K562 (cell line): ENCODE data around the gene DCXR. TPM values are rescaled to one million over a fixed set of nuclear protein-coding genes. Genes with fewer than 3 reads are reported as not detected.

Source experiments
- ATAC-seq: fragments of 200-7000 bp; cut with Tn5 transposase; 3 replicates; pipeline ENCODE4 v1.9.1; 2020; ENCODE audit warnings: moderate library complexity
- BruUV-seq: library from RNA; stranded (reverse); fragments of 400-500 nt; replicated peaks from 2 replicates; lab custom pipeline; 2021; lab: Mats Ljungman, UMichigan
- CTCF ChIA-PET: fragments of 300-600 bp; formaldehyde crosslinking; extraction: SDS; loops from one replicate; lab custom pipeline; 2021; ENCODE audit warnings: low intra/inter-chr PET ratio; lab: Yijun Ruan, JAX
- POLR2A ChIA-PET: fragments of 300-600, 350-650 bp; sonication (Branson Sonifier 250); formaldehyde crosslinking; extraction: SDS; loops from one replicate; lab custom pipeline; 2021; ENCODE audit warnings: antibody characterized with exemption, inconsistent platforms; lab: Yijun Ruan, JAX
- DNase-seq, 4 experiments: peaks; one replicate each; pipeline versions ENCODE4 v3.0.0 to v3.0.0-alpha.2; 2011 to 2018; ENCODE audit warnings: low spot score in 3 of 4, mixed read lengths in 3 of 4; ENCODE audit errors: extremely low read depth in 1 of 4
- FAIRE-seq: peaks from 2 replicates; lab custom pipeline; 2011; peaks lifted over from hg19 to GRCh38; lab: Jason Lieb, UNC
- H2AFZ ChIP-seq: 2 replicates; pipeline ENCODE4 v1.6.0; 2011; ENCODE audit warnings: low read depth, low read length, control low read depth, inconsistent platforms
- H3K27ac ChIP-seq: fragments of 200-600 bp; 3 replicates; pipeline ENCODE4 v1.8.0; 2011; ENCODE audit warnings: low read depth, mild to moderate bottlenecking, control low read depth, inconsistent platforms, low read length, moderate library complexity, mixed read lengths; ENCODE audit errors: extremely low read depth
- H3K27me3 ChIP-seq, 2 experiments: fragments of 300-600 bp in 1 of 2; 2 replicates in 1 of 2; 3 replicates in 1 of 2; pipeline versions ENCODE4 v1.6.0 to v1.8.0; 2011; ENCODE audit warnings: inconsistent platforms in 2 of 2, low read length in 2 of 2, mild to moderate bottlenecking in 1 of 2, mixed read lengths in 1 of 2, moderate library complexity in 1 of 2; ENCODE audit not compliant: control insufficient read depth in 2 of 2, insufficient read depth in 2 of 2
- H3K36me3 ChIP-seq: fragments of 300-600 bp; 3 replicates; pipeline ENCODE4 v1.8.0; 2011; ENCODE audit warnings: mild to moderate bottlenecking, low read length, inconsistent platforms; ENCODE audit not compliant: control insufficient read depth, insufficient read depth
- H3K4me1 ChIP-seq, 2 experiments: fragments of 200-600 bp in 1 of 2; replicated peaks in 1 of 2; 2 replicates in 1 of 2; 3 replicates in 1 of 2; pipeline versions ENCODE4 v1.5.1 to v1.8.0; 2011; ENCODE audit warnings: inconsistent platforms in 2 of 2, low read length in 2 of 2, mild to moderate bottlenecking in 1 of 2, mixed read lengths in 1 of 2, moderate library complexity in 1 of 2; ENCODE audit not compliant: control insufficient read depth in 2 of 2, insufficient read depth in 2 of 2
- H3K4me2 ChIP-seq: 2 replicates; pipeline ENCODE4 v1.6.1; 2011; ENCODE audit warnings: low read length, control low read depth, inconsistent platforms, mixed read lengths; ENCODE audit not compliant: insufficient read depth
- H3K4me3 ChIP-seq: fragments of 200-600 bp; sonication (generic), shearing (Covaris generic); 2 replicates; pipeline ENCODE4 v1.5.1; 2016; ENCODE audit warnings: control low read depth, inconsistent platforms
- H3K79me2 ChIP-seq: fragments of 200-600 bp; 3 replicates; pipeline ENCODE4 v1.8.0; 2011; ENCODE audit warnings: low read length, inconsistent platforms; ENCODE audit not compliant: control insufficient read depth, insufficient read depth
- H3K9ac ChIP-seq, 2 experiments: 2 replicates each; pipeline versions ENCODE4 v1.6.0 to v1.6.1; 2011; ENCODE audit warnings: low read depth in 2 of 2, low read length in 2 of 2, control low read depth in 1 of 2, inconsistent platforms in 1 of 2, mild to moderate bottlenecking in 1 of 2, mixed read lengths in 1 of 2; ENCODE audit not compliant: insufficient read depth in 1 of 2
- H3K9me1 ChIP-seq: one replicate; pipeline ENCODE4 v1.6.0; 2011; ENCODE audit warnings: inconsistent platforms, mild to moderate bottlenecking, low read length, moderate library complexity; ENCODE audit not compliant: control insufficient read depth, insufficient read depth
- H3K9me3 ChIP-seq: replicated peaks from 2 replicates; pipeline ENCODE4 v1.5.1; 2011; ENCODE audit warnings: low read depth, low read length, inconsistent platforms; ENCODE audit not compliant: control insufficient read depth, insufficient read depth
- H4K20me1 ChIP-seq: replicated peaks from 2 replicates; pipeline ENCODE4 v1.6.1; 2011; ENCODE audit warnings: low read length, inconsistent platforms, mixed read lengths; ENCODE audit not compliant: control insufficient read depth, insufficient read depth
- C11orf30 ChIP-seq: fragments of 450-650 bp; IDR thresholded peaks from 2 replicates; pipeline ENCODE4 v1.6.1; 2016; ENCODE audit warnings: low read depth, mild to moderate bottlenecking
- CBX5 ChIP-seq: IDR thresholded peaks from 2 replicates; pipeline ENCODE4 v1.6.1; 2014; ENCODE audit warnings: low read depth, borderline replicate concordance
- HLTF ChIP-seq: fragments of 450-650 bp; IDR thresholded peaks from 2 replicates; pipeline ENCODE4 v1.6.1; 2016
- HMG20A ChIP-seq: fragments of 450-650 bp; formaldehyde crosslinking; conservative IDR thresholded peaks from 2 replicates; pipeline ENCODE4 v1.4.0; 2020; ENCODE audit warnings: mild to moderate bottlenecking, mixed read lengths
- RAD21 ChIP-seq, 2 experiments: fragments of 250-450 bp in 1 of 2; fragments of 450-650 bp in 1 of 2; sonication (Bioruptor Pico) in 1 of 2; formaldehyde crosslinking in 1 of 2; IDR thresholded peaks in 1 of 2; conservative IDR thresholded peaks in 1 of 2; 2 replicates each; pipeline versions ENCODE4 v1.4.0 to v1.8.0; 2020 to 2022; ENCODE audit warnings: mild to moderate bottlenecking in 2 of 2, moderate library complexity in 1 of 2
- ZFX ChIP-seq: sonication (generic); formaldehyde crosslinking; IDR thresholded peaks from 2 replicates; pipeline ENCODE4 v1.8.0; 2022; ENCODE audit warnings: mild to moderate bottlenecking, missing genetic modification reagents, moderate library complexity
- ZNF785 ChIP-seq: fragments of 250-450 bp; sonication (Bioruptor Pico); IDR thresholded peaks from 2 replicates; pipeline ENCODE4 v1.4.0; 2020; ENCODE audit warnings: mild to moderate bottlenecking
- WGBS: fragments of 100-300 bp; shearing (Covaris generic); methylation state at CpG from one replicate; pipeline ENCODE4 v1.1.6; 2016; ENCODE audit warnings: low coverage, mixed read lengths; ENCODE audit not compliant: insufficient coverage; ENCODE audit errors: missing lambda C conversion rate; 5-methylcytosine and 5-hydroxymethylcytosine counted together
- in situ Hi-C: fragments of 300-500 bp; cut with MboI; formaldehyde crosslinking; loops from 4 replicates; pipeline ENCODE4 v1.15.0; 2018; ENCODE audit warnings: inconsistent platforms, mixed read lengths
- intact Hi-C: fragments of 100-400 bp; cut with micrococcal nuclease; formaldehyde crosslinking; loops from 2 replicates; pipeline ENCODE4 v1.14.2; 2022
- polyA plus RNA-seq, 8 experiments: library from polyadenylated mRNA; depleted of rRNA in 4 of 8; stranded (reverse) in 5 of 8; unstranded in 3 of 8; fragments of >200 nt; fragmentation: Nextera tagmentation in 2 of 8; fragmentation: Illumina TruSeq in 1 of 8; extraction: Ambion mirVana in 2 of 8; extraction: Trizol in 1 of 8; gene quantifications; 2 replicates each; pipeline versions ENCODE4 v1.2.1 to v1.2.3, GENCODE V29; 2011 to 2014; ENCODE audit warnings: inconsistent platforms in 1 of 8, missing spikeins in 1 of 8
- total RNA-seq, 7 experiments: library from RNA; depleted of rRNA in 6 of 7; stranded (reverse); fragments of >200 nt in 6 of 7; fragmentation: Illumina TruSeq in 2 of 7; extraction: Trizol in 2 of 7; gene quantifications; 2 replicates each; pipeline versions ENCODE4 v1.2.1 to v1.2.3, GENCODE V29; 2011 to 2021; ENCODE audit warnings: low replicate concordance in 1 of 7
- TF ChIP-seq, protein P1 (sequence below): fragments of 250-450 bp; sonication (Bioruptor Pico); IDR thresholded peaks from 2 replicates; pipeline ENCODE4 v1.8.0; 2021; ENCODE audit warnings: mild to moderate bottlenecking, moderate library complexity
- TF ChIP-seq, protein P2 (sequence below): fragments of 450-650 bp; conservative IDR thresholded peaks from 2 replicates; pipeline ENCODE4 v1.6.1; 2016; ENCODE audit warnings: missing genetic modification characterization, low read depth, mild to moderate bottlenecking, missing compliant biosample characterization, moderate library complexity
- TF ChIP-seq, protein P3 (sequence below), 2 experiments: fragments of 450-650 bp; IDR thresholded peaks; 2 replicates each; pipeline ENCODE4 v1.6.1; 2016; ENCODE audit warnings: mild to moderate bottlenecking in 2 of 2, borderline replicate concordance in 1 of 2, low read depth in 1 of 2, moderate library complexity in 1 of 2

DCXR gene
- total and polyA plus RNA-seq, 9 of the 15 experiments (the other 6 are each of a cell fraction or from before 2014, with no cell fraction given) = 21.3 to 274 (median 156) TPM

DNA sequence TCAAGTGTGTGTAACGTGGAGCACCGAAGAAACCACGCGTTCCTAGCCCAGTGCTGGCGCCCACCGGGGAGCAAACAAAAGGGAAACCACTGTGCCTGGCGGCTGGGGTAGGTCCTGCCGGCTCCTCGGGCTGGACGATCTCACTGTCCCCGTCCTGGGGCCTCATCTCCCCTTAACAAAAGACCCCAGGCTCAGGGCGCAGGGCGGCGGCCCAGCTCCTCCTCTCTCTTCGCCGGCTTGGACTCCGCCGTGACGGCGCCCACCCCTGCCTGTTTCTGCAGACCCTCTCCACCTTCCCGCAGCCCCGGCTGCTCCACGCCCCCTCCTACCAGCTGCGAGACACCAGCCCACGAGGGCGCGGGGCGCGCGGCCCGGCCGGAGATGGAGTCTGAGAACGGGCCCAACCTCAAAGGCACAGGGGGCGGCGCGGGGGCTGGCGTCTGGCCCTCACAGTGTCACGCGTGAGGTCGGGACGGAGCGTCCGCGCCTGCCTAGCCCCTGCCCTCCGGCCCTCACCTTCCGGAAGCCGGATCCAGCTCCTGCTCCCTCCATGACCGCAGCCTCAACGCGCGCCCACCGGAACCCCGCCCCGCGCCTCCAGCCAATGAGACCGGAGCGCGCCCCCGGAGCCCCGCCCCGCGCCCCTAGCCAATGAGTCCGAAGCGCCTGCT lies 15.1 kb downstream of the DCXR start, which contains the start of gene CENPX:
CENPX (minus strand) TSS at position 569 of the 671 bp plus-strand sequence; CDS start at position 552, 17 bp downstream.
- DNase-seq (no peak), ATAC-seq (peak; percentile 2; the same call in 1 of the 3 replicates), FAIRE-seq (no peak)
- POLR2A ChIA-PET = interaction anchor here (0.5 to 5.0 kb wide), 13 partner anchors 9 to 306 kb away, joined by 3 to 51 read pairs (median 3); partner anchors contain the start of genes ALYREF, ANAPC11, ASPSCR1 and DCXR
- no peaks in the 10 kb centered on the region for H3K9me3 ChIP-seq
- H3K27ac ChIP-seq = peak within 1 kb of the TSS; percentile 77
- WGBS = under 1% methylated on average over 39 of the region's 64 CpGs
- peak within 1 kb of the TSS; percentile 71 for H2AFZ ChIP-seq
- peak within 1 kb of the TSS; percentile 84 for H3K4me2 ChIP-seq
- H3K79me2 ChIP-seq = peaks cover 36% of the 10 kb centered on the region
- peaks cover 17% of the 10 kb centered on the region for H4K20me1 ChIP-seq
- H3K9ac ChIP-seq = peak within 1 kb of the TSS; percentile 75 to 97
- no peaks in the 10 kb centered on the region for H3K27me3 ChIP-seq
- peaks cover 30% of the 10 kb centered on the region; the same call in 1 of the 3 replicates for H3K36me3 ChIP-seq
- in situ Hi-C loops (no loop called here), intact Hi-C loops (loop anchor here (2.0 to 5.0 kb wide), 2 partner anchors 45 to 162 kb away; partner anchors contain the start of genes ASPSCR1 and P4HB)
- peaks cover 14 to 91% of the 10 kb centered on the region in 2 experiments for H3K4me1 ChIP-seq
- peak within 1 kb of the TSS; percentile 91 for H3K4me3 ChIP-seq
- CTCF ChIA-PET = interaction anchor here (1.2 to 6.6 kb wide), 2 partner anchors 63 to 532 kb away, joined by 4 to 103 read pairs; partner anchors contain the start of gene NOTUM
- no peaks in the 10 kb centered on the region for H3K9me1 ChIP-seq
- BruUV-seq = TSS peak; percentile 69
- TF ChIP-seq, protein P1, sequence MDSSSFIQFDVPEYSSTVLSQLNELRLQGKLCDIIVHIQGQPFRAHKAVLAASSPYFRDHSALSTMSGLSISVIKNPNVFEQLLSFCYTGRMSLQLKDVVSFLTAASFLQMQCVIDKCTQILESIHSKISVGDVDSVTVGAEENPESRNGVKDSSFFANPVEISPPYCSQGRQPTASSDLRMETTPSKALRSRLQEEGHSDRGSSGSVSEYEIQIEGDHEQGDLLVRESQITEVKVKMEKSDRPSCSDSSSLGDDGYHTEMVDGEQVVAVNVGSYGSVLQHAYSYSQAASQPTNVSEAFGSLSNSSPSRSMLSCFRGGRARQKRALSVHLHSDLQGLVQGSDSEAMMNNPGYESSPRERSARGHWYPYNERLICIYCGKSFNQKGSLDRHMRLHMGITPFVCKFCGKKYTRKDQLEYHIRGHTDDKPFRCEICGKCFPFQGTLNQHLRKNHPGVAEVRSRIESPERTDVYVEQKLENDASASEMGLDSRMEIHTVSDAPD = no peak
- TF ChIP-seq ZFX (CRISPR knock-in tag) (0 out of 2 replicates have a peak, but pooled peaks have one; percentile 8), HMG20A (no peak), RAD21 (CRISPR knock-in tag; conservative IDR thresholded peaks at IDR 0.05 in 1 of 2, IDR thresholded peaks at IDR 0.05 in 1 of 2) (no peak), HLTF (no peak), ZNF785 (no peak), CBX5 (no peak), C11orf30 (no peak)
- TF ChIP-seq, protein P2, sequence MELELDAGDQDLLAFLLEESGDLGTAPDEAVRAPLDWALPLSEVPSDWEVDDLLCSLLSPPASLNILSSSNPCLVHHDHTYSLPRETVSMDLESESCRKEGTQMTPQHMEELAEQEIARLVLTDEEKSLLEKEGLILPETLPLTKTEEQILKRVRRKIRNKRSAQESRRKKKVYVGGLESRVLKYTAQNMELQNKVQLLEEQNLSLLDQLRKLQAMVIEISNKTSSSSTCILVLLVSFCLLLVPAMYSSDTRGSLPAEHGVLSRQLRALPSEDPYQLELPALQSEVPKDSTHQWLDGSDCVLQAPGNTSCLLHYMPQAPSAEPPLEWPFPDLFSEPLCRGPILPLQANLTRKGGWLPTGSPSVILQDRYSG = no peak
- TF ChIP-seq, protein P3, sequence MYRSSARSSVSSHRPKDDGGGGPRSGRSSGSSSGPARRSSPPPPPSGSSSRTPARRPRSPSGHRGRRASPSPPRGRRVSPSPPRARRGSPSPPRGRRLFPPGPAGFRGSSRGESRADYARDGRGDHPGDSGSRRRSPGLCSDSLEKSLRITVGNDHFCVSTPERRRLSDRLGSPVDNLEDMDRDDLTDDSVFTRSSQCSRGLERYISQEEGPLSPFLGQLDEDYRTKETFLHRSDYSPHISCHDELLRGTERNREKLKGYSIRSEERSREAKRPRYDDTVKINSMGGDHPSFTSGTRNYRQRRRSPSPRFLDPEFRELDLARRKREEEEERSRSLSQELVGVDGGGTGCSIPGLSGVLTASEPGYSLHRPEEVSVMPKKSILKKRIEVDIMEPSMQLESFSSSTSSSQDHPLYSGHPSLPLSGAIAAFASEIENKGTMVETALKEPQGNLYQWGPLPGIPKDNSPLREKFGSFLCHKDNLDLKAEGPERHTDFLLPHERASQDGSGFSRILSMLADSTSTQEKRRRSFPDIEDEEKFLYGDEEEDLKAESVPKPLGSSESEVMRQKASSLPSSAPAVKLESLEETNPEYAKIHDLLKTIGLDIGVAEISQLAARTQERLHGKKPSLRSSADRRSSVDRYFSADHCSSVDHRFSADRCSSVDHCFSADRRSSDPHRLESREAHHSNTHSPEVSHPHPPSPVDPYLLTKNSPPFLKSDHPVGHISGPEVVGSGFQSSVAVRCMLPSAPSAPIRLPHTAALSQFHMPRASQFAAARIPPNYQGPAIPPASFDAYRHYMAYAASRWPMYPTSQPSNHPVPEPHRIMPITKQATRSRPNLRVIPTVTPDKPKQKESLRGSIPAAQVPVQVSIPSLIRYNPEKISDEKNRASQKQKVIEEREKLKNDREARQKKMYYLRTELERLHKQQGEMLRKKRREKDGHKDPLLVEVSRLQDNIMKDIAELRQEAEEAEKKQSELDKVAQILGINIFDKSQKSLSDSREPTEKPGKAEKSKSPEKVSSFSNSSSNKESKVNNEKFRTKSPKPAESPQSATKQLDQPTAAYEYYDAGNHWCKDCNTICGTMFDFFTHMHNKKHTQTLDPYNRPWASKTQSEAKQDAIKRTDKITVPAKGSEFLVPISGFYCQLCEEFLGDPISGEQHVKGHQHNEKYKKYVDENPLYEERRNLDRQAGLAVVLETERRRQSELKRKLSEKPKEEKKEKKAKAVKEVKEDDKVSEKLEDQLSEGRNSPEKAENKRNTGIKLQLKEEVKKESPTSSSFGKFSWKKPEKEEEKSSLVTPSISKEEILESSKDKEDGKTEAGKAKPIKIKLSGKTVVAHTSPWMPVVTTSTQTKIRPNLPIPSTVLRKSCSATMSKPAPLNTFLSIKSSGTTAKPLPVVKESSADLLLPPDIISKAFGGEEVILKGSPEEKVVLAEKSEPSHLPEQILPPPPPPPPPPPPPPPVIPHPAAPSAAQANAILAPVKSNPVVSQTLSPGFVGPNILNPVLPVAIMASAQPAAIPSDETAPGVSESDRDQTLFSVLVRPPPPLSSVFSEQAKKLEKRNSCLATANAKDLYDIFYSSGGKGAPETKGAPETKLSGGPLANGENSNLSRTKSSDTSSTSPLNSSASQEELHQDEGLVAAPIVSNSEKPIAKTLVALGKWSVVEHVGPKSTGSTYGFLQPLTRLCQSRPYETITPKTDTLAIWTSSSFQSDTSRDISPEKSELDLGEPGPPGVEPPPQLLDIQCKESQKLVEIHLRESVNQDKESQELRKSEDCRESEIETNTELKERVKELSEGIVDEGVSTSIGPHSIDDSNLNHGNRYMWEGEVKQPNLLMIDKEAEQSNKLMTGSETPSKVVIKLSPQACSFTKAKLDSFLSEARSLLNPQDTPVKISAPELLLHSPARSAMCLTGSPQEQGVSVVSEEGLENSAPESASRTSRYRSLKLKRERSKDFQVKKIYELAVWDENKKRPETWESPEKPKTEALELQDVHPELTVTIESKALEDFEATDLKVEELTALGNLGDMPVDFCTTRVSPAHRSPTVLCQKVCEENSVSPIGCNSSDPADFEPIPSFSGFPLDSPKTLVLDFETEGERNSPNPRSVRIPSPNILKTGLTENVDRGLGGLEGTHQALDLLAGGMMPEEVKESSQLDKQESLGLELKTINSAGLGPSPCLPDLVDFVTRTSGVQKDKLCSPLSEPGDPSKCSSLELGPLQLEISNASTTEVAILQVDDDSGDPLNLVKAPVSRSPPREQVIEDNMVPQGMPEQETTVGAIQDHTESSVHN (IDR thresholded peaks at IDR 0.05; ENCODE audit: borderline replicate concordance in 1 of 2, low read depth in 1 of 2) = no peak
